ENCODE data around the gene PYCR2. TPM values are rescaled to one million over a fixed set of nuclear protein-coding genes. Genes with fewer than 3 reads are reported as not detected.

The PYCR2 gene
- total RNA-seq, 1 experiment from 2014 or later, result 104 TPM

DNA sequence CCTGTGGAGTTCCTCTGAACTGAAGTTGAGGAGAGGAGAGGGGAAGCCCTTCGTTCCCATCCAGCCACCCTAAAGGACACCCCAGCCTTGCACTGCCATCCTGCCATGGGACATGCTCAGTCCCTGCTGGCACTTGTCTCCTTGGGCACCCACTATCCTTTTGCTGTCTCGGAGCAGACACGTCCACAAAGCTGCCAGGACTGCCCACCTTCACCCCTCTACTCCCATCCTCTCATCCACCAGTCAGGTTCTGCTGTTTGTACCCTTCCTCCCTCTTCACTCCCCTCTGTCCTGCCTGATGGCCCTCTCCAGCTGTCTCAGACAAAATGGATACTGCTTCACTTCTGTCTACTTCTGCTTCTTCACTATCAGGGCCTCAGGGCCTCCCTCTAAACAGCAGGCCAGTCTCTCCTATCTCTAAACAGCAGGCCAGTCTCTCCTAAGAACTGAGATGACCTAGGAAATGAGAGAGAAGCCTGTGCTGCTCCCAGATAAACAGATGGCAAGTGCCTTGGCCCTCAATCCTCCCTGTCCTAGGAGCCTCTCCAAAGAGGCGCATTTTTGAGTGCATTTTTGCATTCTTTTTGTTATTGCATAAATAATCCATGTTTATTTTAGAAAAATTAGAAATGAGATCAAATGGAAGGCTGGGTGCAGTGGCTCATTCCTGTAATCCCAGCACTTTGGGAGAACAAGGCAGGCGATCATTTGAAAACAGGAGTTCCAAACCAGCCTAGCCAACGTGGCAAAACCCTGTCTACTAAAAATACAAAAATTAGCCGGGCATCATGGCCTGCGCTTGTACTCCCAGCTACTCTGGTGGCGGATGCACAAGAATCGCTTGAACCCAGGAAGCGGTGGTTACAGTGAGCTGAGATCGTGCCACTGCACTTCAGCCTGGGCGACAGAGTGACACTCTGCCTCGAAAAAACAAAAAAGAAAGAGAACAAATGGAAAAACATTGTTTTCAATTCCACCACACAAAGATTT is 4.4 kb upstream of the PYCR2 start:
- Histone ChIP-seq H3K4me2 (ENCODE audit: insufficient read depth, insufficient read length, low read length) (no peak overlapping the region), H3K9me3 (ENCODE audit: control insufficient read depth, low read depth, low read length) (no peaks in the 10 kb centered on the region), H3K4ac (ENCODE audit: low read depth, low read length) (no peak overlapping the region), H3K27ac (ENCODE audit: insufficient read length, low read depth, low read length) (no peak overlapping the region), H2BK15ac (ENCODE audit: low read depth, low read length) (no peak overlapping the region), H4K5ac (ENCODE audit: insufficient read length, low read depth, low read length) (no peak overlapping the region), H3K9ac (ENCODE audit: extremely low read depth, insufficient read length, low read length) (no peak overlapping the region), H2BK20ac (ENCODE audit: low read depth, low read length, poor library complexity, severe bottlenecking) (no peak overlapping the region), H3K14ac (ENCODE audit: insufficient read depth, low read length) (no peak overlapping the region), H3K23me2 (ENCODE audit: insufficient read length, low read depth, low read length, poor library complexity, severe bottlenecking) (peaks cover 4% of the 10 kb centered on the region), H2AFZ (ENCODE audit: low read length) (no peak overlapping the region), H2BK5ac (ENCODE audit: insufficient read length, low read length) (no peak overlapping the region), H2AK5ac (ENCODE audit: insufficient read length, low read length) (no peak overlapping the region), H3K18ac (ENCODE audit: insufficient read length, low read depth, low read length) (no peak overlapping the region), H3K27me3 (ENCODE audit: insufficient read depth, low read length) (no peaks in the 10 kb centered on the region), H3K4me1 (ENCODE audit: insufficient read depth, low read length) (no peaks in the 10 kb centered on the region), H3K79me1 (ENCODE audit: insufficient read depth, low read depth, low read length, poor library complexity, severe bottlenecking) (no peaks in the 10 kb centered on the region), H3K23ac (ENCODE audit: insufficient read length, low read depth, low read length) (no peak overlapping the region), H4K20me1 (ENCODE audit: control insufficient read depth, insufficient read depth, insufficient read length) (peaks cover 3% of the 10 kb centered on the region), H3K79me2 (ENCODE audit: insufficient read depth, low read length) (no peaks in the 10 kb centered on the region; the same call in 1 of the 2 replicates), H3T11ph (ENCODE audit: low read length) (no peak overlapping the region), H3K56ac (ENCODE audit: insufficient read length, low read depth, low read length) (no peak overlapping the region), H4K91ac (ENCODE audit: insufficient read length, low read depth, low read length) (no peak overlapping the region), H2BK120ac (ENCODE audit: low read depth, low read length, poor library complexity, severe bottlenecking) (no peak overlapping the region), H4K8ac (replicated peaks; ENCODE audit: insufficient read length, low read depth, low read length) (no peak overlapping the region), H2BK12ac (ENCODE audit: insufficient read length, low read depth, low read length) (no peak overlapping the region)
- TF ChIP-seq, protein P1, sequence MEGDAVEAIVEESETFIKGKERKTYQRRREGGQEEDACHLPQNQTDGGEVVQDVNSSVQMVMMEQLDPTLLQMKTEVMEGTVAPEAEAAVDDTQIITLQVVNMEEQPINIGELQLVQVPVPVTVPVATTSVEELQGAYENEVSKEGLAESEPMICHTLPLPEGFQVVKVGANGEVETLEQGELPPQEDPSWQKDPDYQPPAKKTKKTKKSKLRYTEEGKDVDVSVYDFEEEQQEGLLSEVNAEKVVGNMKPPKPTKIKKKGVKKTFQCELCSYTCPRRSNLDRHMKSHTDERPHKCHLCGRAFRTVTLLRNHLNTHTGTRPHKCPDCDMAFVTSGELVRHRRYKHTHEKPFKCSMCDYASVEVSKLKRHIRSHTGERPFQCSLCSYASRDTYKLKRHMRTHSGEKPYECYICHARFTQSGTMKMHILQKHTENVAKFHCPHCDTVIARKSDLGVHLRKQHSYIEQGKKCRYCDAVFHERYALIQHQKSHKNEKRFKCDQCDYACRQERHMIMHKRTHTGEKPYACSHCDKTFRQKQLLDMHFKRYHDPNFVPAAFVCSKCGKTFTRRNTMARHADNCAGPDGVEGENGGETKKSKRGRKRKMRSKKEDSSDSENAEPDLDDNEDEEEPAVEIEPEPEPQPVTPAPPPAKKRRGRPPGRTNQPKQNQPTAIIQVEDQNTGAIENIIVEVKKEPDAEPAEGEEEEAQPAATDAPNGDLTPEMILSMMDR (conservative IDR thresholded peaks at IDR 0.05), result no peak
- H3K4me1 Mint-ChIP-seq, result peaks cover 7 to 13% of the 10 kb centered on the region in 2 experiments
- H3K36me3 Mint-ChIP-seq (ENCODE audit: insufficient read depth in 1 of 3, low read depth in 3 of 3), result peaks cover 0 to 3% (median 2%) of the 10 kb centered on the region in 3 experiments; a peak in 2 of 7 replicates
- H3K27me3 Mint-ChIP-seq (ENCODE audit: low read depth), result no peaks in the 10 kb centered on the region
- WGBS (ENCODE audit: extremely low coverage, insufficient read length, low lambda C conversion rate), result no CpG with 5 or more reads among the region's 14 CpGs
- H3K4me3 Mint-ChIP-seq, result no peak overlapping the region; a peak in 1 of 5 replicates
- no peak for DNase-seq
- H3K27ac Mint-ChIP-seq, result peak overlapping the region; percentile 0 to 24 (median 6); a peak in 2 of 7 replicates
- no peaks in the 10 kb centered on the region for H3K9me3 Mint-ChIP-seq
